OCI-LY1 (cell line): ENCODE measurements around the gene VSTM4.

Experiments used
- H2AFZ ChIP-seq: fragments of 200-600 bp; sonication (generic), shearing (Covaris generic); 2 replicates; pipeline ENCODE4 v1.6.0; 2014; ENCODE audit warnings: antibody characterized with exemption, mild to moderate bottlenecking, low read length
- H3F3A ChIP-seq: fragments of 200-600 bp; sonication (generic), shearing (Covaris generic); 2 replicates; pipeline ENCODE4 v1.6.0; 2014; ENCODE audit warnings: mild to moderate bottlenecking, antibody characterized with exemption, low read length, moderate library complexity; ENCODE audit not compliant: insufficient read depth
- H3K27ac ChIP-seq: fragments of 200-600 bp; sonication (generic); 2 replicates; pipeline ENCODE4 v1.5.1; 2014; ENCODE audit warnings: low read length, mixed run types, mild to moderate bottlenecking, low read depth; ENCODE audit not compliant: poor library complexity, severe bottlenecking
- H3K27me3 ChIP-seq: fragments of 200-600 bp; sonication (generic); 2 replicates; pipeline ENCODE4 v1.6.0; 2014; ENCODE audit warnings: antibody characterized with exemption, mild to moderate bottlenecking, low read length, moderate library complexity; ENCODE audit not compliant: insufficient read depth
- H3K36me3 ChIP-seq: fragments of 200-600 bp; sonication (generic); 2 replicates; pipeline ENCODE4 v1.6.1; 2014; ENCODE audit warnings: mild to moderate bottlenecking, antibody characterized with exemption, low read length, moderate library complexity, mixed read lengths; ENCODE audit not compliant: insufficient read depth
- H3K4me1 ChIP-seq: fragments of 200-600 bp; sonication (generic); 2 replicates; pipeline ENCODE4 v1.5.1; 2014; ENCODE audit warnings: mild to moderate bottlenecking, low read length, moderate library complexity; ENCODE audit not compliant: insufficient read depth, severe bottlenecking
- H3K4me2 ChIP-seq: fragments of 200-600 bp; sonication (generic), shearing (Covaris generic); 2 replicates; pipeline ENCODE4 v1.6.1; 2014; ENCODE audit warnings: low read length
- H3K4me3 ChIP-seq: fragments of 200-600 bp; sonication (generic); 2 replicates; pipeline ENCODE4 v1.5.1; 2014; ENCODE audit warnings: low read length, low read depth, mild to moderate bottlenecking, mixed read lengths; ENCODE audit not compliant: poor library complexity, severe bottlenecking
- H3K79me2 ChIP-seq: fragments of 200-600 bp; shearing (Covaris generic); 2 replicates; pipeline ENCODE4 v1.6.1; 2016; ENCODE audit warnings: mixed run types, low read length, mixed read lengths; ENCODE audit not compliant: insufficient read depth
- H3K9ac ChIP-seq: fragments of 200-600 bp; sonication (generic), shearing (Covaris generic); 2 replicates; pipeline ENCODE4 v1.6.1; 2014; ENCODE audit warnings: mild to moderate bottlenecking, low read length, mixed read lengths
- H3K9me2 ChIP-seq: fragments of 200-600 bp; sonication (generic), shearing (Covaris generic); 2 replicates; pipeline ENCODE4 v1.6.1; 2014; ENCODE audit warnings: low read depth, mild to moderate bottlenecking, low read length, mixed read lengths
- H3K9me3 ChIP-seq: fragments of 200-600 bp; shearing (Covaris generic); 2 replicates; pipeline ENCODE4 v1.6.1; 2014; ENCODE audit warnings: low read length, mixed read lengths
- H4K20me1 ChIP-seq: fragments of 200-600 bp; sonication (generic), shearing (Covaris generic); 2 replicates; pipeline ENCODE4 v1.6.0; 2016; ENCODE audit warnings: mild to moderate bottlenecking, low read length; ENCODE audit not compliant: insufficient read depth
- CTCF ChIP-seq: fragments of 200-600 bp; sonication (generic), shearing (Covaris generic); IDR thresholded peaks from 2 replicates; pipeline ENCODE4 v1.5.1; 2017; ENCODE audit warnings: mild to moderate bottlenecking, antibody characterized with exemption, low read length, moderate library complexity, mixed read lengths
- EZH2 ChIP-seq: fragments of 200-600 bp; sonication (generic), shearing (Covaris generic); IDR thresholded peaks from 2 replicates; pipeline ENCODE4 v1.8.0; 2017; ENCODE audit warnings: borderline replicate concordance, mixed run types, mild to moderate bottlenecking, antibody characterized with exemption, low read length, moderate library complexity, mixed read lengths

The VSTM4 gene

DNA sequence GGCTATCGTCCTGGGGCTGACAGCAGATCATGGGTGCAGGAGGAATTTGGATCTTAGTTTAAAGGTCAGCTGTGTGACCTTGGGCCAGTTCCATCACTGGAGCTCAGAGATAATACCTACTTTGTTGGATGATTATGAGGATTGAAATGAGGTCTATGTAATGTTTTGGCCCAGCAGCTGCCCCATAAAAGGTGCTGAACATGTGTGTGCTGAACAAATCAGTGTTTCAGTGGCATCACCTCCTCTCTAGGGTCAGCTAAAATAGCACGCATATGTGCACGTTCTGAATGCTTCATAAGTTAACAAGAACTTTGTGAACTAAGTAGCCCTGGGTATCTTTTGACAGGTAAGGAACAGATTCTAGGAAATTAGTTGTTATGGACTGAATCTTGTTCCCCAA lies 90.8 kb downstream of the VSTM4 start:
- Histone ChIP-seq H3K27ac (no peak overlapping the region), H3F3A (no peaks in the 10 kb centered on the region), H3K9me2 (no peaks in the 10 kb centered on the region), H3K9ac (no peak overlapping the region), H2AFZ (no peak overlapping the region), H4K20me1 (no peaks in the 10 kb centered on the region), H3K4me3 (no peak overlapping the region), H3K36me3 (no peaks in the 10 kb centered on the region), H3K79me2 (no peaks in the 10 kb centered on the region), H3K9me3 (no peaks in the 10 kb centered on the region), H3K4me1 (no peaks in the 10 kb centered on the region), H3K4me2 (no peak overlapping the region), H3K27me3 (no peaks in the 10 kb centered on the region)
- TF ChIP-seq EZH2 (no peak), CTCF (no peak)

DNA sequence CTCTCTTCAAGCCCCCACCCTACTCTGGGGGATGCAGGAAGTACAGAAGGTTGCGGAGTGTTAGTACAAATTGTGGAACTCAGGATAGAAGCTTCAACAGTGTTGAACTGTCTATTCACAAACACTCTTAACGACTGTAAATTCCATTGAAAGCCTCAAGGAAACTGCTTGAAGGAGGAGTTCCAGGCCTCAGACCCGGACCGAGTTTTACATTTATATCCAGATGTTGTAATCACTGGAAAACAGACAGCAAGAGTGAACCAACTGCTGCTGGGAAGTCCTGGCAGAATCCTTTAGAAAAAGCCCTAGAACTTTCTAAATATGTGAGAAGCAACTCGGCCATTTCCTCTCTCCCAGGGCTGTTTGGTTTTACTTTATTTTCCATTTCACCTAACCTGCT lies 91.6 kb downstream of the VSTM4 start:
- H3K79me2 ChIP-seq = no peaks in the 10 kb centered on the region
- H3K9me3 ChIP-seq = no peaks in the 10 kb centered on the region
- H3K4me1 ChIP-seq = no peaks in the 10 kb centered on the region
- TF ChIP-seq CTCF (no peak), EZH2 (no peak)
- H3K9ac ChIP-seq = no peak overlapping the region
- H4K20me1 ChIP-seq = no peaks in the 10 kb centered on the region
- no peaks in the 10 kb centered on the region for H3F3A ChIP-seq
- H3K27me3 ChIP-seq = no peaks in the 10 kb centered on the region
- no peak overlapping the region for H3K27ac ChIP-seq
- H3K4me2 ChIP-seq = no peak overlapping the region
- H3K9me2 ChIP-seq = no peaks in the 10 kb centered on the region
- H2AFZ ChIP-seq = no peak overlapping the region
- H3K36me3 ChIP-seq = no peaks in the 10 kb centered on the region
- H3K4me3 ChIP-seq = no peak overlapping the region

DNA sequence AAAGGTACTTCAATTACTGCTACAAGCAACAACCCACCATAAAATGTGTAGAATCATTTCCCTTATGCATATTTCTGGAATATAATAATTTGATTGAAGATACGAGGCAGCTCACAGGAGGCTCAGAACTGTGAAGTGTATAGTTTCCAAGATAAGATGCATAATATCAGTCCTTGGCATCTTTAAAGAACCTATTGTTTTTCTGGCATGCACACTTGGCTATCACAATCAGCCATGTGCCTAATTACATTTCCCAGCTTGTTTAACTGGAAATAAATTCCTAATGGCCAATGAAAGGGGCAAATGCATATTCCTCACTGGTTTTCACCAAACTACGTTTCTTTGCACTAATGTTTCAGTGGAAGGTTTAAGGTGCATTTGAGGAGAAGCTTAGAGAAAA lies 92.3 kb downstream of the VSTM4 start:
- H3K4me2 ChIP-seq = no peak overlapping the region

More for the DNA sequence above, 92.3 kb downstream of the VSTM4 start:
- Histone ChIP-seq H3K4me1 (no peaks in the 10 kb centered on the region), H3F3A (no peaks in the 10 kb centered on the region), H3K27ac (no peak overlapping the region), H2AFZ (no peak overlapping the region), H3K79me2 (no peaks in the 10 kb centered on the region), H3K27me3 (no peaks in the 10 kb centered on the region), H3K9ac (no peak overlapping the region), H3K4me3 (no peak overlapping the region), H3K36me3 (no peaks in the 10 kb centered on the region), H4K20me1 (no peaks in the 10 kb centered on the region), H3K9me3 (no peaks in the 10 kb centered on the region), H3K9me2 (no peaks in the 10 kb centered on the region)
- TF ChIP-seq EZH2 (no peak), CTCF (no peak)
